Esophagus squamous epithelium (tissue), 4 donors: ENCODE measurements around the gene DAND5.

ENCODE experiments used
- POLR2A ChIP-seq, 4 donors: fragments of 450-650 bp; IDR thresholded peaks; one replicate each; pipeline ENCODE4 v1.6.1; 2017; ENCODE audit warnings: antibody characterized with exemption in 4 of 4, mild to moderate bottlenecking in 4 of 4, moderate library complexity in 3 of 4
- TF ChIP-seq, protein P1 (sequence below), 6 experiments: fragments of 450-650 bp in 4 of 6; fragments of 200-600 bp in 2 of 6; sonication (generic) in 2 of 6; IDR thresholded peaks; one replicate each; pipeline ENCODE4 v1.5.1; 2016 to 2019; ENCODE audit warnings: antibody characterized with exemption in 6 of 6, mild to moderate bottlenecking in 4 of 6, moderate library complexity in 4 of 6

DNA sequence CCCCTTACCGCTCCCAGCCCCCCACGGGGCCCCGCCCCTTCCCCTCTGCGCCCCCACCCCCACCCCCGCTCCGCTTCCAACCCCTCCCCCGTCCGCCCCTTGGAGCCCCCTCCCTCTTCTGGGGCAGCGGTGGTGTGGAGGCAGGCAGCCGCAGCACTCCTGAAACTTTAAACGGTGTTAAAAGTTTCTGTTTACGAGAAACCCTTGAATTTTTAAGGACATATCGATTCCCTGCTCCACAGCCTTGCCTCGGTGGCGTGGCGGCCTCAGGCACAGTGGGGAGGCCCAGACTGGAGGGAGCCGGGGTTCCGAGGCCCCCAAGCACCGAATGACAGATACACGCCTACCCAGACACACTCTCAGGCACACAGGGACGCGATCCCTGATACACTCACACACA, 21.1 kb downstream of the DAND5 start:
- TF ChIP-seq, protein P1, sequence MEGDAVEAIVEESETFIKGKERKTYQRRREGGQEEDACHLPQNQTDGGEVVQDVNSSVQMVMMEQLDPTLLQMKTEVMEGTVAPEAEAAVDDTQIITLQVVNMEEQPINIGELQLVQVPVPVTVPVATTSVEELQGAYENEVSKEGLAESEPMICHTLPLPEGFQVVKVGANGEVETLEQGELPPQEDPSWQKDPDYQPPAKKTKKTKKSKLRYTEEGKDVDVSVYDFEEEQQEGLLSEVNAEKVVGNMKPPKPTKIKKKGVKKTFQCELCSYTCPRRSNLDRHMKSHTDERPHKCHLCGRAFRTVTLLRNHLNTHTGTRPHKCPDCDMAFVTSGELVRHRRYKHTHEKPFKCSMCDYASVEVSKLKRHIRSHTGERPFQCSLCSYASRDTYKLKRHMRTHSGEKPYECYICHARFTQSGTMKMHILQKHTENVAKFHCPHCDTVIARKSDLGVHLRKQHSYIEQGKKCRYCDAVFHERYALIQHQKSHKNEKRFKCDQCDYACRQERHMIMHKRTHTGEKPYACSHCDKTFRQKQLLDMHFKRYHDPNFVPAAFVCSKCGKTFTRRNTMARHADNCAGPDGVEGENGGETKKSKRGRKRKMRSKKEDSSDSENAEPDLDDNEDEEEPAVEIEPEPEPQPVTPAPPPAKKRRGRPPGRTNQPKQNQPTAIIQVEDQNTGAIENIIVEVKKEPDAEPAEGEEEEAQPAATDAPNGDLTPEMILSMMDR (IDR thresholded peaks at IDR 0.05), result no peak
- no peak for TF ChIP-seq POLR2A (IDR thresholded peaks at IDR 0.05)
